ENCODE measurements around the gene LEF1.

Gene LEF1

GRCh38 chr4:108001540-108002135 is 167.1 kb downstream of the LEF1 start:
- DNase-seq (ENCODE audit: low read depth in 1 of 2, low spot score in 1 of 2), result no peak
- in situ Hi-C loops (cut with HindIII; ENCODE audit: low pct_unique_long_range_greater_than_20kb, low sequenced_read_pairs), result no loop called here
- no peak for TF ChIP-seq JUND (IDR thresholded peaks at IDR 0.05; ENCODE audit: low read depth)

- DNase-seq (ENCODE audit: low read depth in 1 of 2, low spot score in 1 of 2), result no peak
- no peak for TF ChIP-seq JUND (IDR thresholded peaks at IDR 0.05; ENCODE audit: low read depth)
- in situ Hi-C loops (cut with HindIII; ENCODE audit: low pct_unique_long_range_greater_than_20kb, low sequenced_read_pairs), result no loop called here
These were observed 168.7 kb downstream of the LEF1 start for GRCh38 chr4:107999932-108000539.

GRCh38 chr4:107997794-107998193 is 170.9 kb downstream of the LEF1 start:
- no peak for DNase-seq (ENCODE audit: low read depth in 1 of 2, low spot score in 1 of 2)
- in situ Hi-C loops (cut with HindIII; ENCODE audit: low pct_unique_long_range_greater_than_20kb, low sequenced_read_pairs), result no loop called here
- no peak for TF ChIP-seq JUND (IDR thresholded peaks at IDR 0.05; ENCODE audit: low read depth)

All from T47D (cell line).